ENCODE measurements around the gene MXRA7.

The MXRA7 gene

DNA sequence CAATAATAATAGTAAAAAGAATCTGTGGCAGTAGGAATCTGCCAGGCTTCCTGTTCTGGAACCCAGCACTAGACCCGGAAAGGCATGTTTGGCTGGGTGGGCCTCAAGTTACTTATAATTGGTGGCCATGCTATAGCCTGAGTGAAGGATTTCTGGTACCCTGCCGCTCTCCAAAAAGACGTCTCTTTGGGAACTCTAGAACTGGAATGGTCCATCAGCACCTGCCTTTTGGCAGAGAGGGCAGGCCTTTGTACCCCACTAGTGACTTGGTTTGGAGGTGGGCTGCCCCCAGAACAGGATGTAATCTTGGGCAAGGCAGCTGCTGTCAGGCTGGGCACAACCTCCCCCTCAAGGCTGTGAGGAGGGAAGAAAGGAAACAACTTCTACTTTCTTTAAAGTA lies 37.9 kb downstream of the MXRA7 start:
- no peak for DNase-seq

- DNase-seq = no peak
Measured at GRCh38 chr17:76672270-76672851, 38.4 kb downstream of the MXRA7 start.

DNA sequence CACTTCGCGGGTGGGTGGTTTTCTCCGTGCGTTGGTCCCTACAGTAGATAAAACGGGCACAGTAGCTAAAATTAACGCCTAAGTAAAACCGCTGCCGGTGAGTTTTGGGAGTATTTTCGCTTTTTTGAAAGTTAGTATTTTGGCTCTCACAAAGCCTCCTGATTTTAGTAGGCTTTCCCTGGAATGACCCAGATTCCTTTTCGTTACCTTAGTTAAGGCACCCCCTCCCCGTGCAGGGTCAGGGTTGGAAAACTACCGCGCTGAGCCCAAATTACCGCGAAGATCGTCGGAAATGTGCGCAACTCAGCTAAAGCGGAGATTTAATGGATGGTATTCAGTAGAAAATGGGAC lies 38.9 kb downstream of the MXRA7 start:
- no peak for DNase-seq

DNA sequence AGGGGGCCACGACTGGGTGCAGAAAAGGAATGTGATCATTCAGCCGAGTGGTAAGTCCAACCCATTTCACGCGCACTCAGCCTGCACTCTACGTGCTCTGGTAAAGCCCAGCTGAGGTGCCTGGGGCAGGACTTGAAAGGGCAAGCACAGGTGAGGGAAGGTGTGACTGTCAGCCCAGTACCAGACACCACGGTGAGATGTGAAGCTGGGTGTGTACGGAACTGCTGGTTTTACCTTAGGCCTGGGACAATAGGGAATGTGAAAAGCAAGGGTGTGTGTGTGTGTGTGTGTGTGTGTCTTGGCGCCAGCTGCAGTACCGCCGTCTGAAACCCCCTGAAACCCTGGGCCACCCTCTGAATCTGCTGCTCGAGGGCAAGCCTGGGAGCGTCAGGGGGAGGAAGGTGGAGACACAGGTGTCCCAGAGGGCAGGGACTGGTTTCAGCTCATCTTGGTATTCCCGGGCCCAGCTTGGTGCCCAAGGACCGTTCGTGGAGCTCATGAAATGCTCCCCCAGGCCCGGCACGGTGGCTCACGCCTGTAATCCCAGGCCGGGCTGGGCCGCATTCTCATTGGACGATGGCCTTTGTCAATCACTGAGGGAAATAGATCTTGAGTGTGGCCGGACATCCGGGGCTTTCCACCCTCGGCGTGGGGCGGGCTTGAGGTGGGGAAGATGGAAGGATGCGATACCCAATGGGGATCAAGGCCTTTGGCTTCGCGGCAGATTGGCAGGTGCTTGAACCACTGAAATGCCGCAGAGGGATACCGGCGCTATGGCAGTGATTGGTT lies 39.4 kb downstream of the MXRA7 start:
- DNase-seq = peak; percentile 99

GRCh38 chr17:76670718-76671122 lies 40.0 kb downstream of the MXRA7 start:
- no peak for DNase-seq

- DNase-seq = no peak
Measured at GRCh38 chr17:76670020-76670717, 40.6 kb downstream of the MXRA7 start.

- DNase-seq = no peak
Measured at GRCh38 chr17:76667786-76668453, 42.8 kb downstream of the MXRA7 start.

GRCh38 chr17:76667491-76667755 lies 43.3 kb downstream of the MXRA7 start:
- no peak for DNase-seq

DNA sequence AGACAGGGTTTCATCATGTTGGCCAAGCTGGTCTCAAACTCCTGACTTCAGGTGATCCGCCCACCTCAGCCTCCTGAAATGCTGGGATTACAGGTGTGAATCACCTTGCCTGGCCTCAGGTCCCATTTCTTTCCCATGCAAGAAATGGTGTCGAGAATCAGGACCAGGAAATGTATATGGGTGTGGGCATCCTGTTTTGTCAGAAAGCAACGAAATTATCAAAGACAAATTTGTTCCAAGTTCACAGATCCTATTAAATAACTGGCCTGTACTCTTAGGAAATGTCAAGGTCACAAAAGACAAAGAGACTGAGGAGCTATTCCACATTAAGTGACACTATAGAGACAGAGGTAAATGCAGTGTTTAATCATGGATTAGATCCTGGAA lies 50.1 kb downstream of the MXRA7 start:
- no peak for DNase-seq

DNA sequence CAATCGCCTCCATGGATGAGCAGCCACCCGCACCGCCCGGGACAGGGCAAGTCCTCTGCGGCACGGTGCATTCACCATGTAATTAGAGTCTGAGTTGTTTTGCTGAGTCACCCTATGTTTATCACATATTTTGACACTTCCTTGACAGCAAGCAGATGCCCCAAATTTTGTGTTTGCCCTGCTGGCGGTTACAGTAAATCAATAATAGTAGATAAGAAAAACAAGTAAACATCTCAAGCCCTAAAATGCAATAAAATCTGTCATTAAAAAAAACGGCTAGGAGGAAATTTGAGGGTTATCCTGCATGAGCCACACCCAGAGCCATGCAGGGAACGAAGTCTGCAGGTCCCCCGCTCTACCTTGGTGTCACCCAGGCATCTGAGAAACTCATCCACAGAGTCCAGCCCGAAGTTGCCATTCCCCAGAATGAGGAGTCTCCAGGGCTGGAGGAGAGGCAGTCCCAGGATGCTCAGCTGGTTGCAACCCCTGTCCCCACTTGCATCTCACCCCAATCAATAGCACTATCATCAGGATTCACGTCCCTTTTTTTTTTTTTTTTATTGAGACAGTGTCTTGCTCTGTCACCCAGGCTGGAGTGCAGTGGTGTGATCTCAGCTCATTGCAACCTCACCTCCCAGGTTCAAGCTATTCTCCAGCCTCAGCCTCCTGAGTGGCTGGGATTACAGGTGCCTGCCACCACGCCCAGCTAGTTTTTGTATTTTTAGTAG lies 50.7 kb downstream of the MXRA7 start:
- no peak for DNase-seq

DNA sequence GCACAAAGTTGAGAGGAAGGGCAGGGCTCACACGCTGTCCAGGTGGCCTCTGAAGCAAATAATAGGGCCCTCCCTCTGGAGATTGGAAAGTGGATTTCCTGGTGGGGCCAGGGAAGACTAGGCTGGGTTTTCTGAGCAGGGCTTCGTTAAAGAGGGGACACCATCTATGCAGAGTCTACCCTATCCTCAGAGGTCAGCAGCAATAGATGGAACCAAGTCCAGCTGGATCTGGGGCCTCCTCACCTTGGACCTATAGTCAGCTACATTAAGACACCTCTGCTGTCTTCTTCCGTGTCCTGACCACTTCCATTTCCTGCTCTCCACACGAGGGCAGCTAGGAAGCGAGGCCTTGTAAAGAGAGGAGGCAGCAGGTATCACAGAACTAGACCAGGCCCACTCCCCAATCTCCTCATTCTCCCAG lies 52.5 kb downstream of the MXRA7 start:
- DNase-seq = no peak

DNA sequence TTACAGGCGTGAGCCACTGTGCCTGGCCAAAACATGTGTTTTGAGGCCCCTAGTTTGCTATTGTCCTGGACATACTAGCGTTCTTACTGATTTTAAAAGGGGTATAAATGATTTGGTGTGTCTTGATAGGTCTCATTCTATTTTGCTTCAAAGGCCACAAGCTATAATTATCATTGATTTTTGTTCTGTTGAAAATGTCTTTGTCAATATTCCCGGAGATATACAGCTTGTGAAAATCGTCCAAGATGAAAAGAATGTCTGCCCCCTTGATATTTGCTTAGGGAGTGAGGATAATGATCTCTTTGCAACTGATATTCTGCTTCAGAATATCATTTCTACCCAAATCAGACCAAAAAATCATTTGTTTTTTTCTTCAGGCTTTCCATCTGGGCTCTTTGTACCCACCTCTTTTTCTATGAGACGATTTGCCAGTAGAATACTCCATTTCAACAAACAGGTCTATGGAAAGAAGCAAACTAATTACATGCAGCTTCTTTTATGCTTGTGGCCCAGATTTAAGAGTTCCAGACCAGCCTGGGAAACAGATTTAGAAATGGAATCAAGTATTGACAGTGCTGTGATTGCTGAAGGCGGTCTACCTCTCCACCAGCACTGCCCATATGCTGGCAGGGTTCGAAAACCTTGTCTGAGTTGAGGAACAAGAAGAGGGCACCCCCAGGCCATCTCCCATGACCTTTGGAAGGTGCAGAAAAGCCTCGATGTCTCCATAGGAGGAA lies 53.1 kb downstream of the MXRA7 start:
- no peak for DNase-seq

DNA sequence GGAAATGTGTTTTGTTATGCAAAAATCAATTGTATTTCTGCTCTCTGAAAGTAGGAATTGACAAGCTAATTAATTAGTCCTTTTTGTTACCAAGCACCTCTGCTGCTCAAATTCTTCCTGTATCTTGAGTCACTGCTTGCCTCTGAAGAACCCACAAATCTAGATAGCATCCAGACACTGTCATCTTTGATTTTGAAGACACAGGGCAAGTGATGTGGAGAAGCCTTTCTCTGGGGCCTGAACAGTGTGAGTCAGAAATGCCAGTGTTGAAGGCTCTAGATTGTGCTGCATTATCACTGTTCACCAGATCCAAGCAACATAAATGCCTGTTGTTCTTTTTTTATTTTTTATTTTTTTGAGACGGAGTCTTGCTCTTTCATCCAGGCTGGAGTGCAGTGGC lies 56.4 kb downstream of the MXRA7 start:
- DNase-seq = no peak

GRCh38 chr17:76650504-76650903 lies 60.3 kb downstream of the MXRA7 start:
- no peak for DNase-seq

- DNase-seq = no peak
Measured at GRCh38 chr17:76646712-76647111, 64.1 kb downstream of the MXRA7 start.

- DNase-seq = no peak
Measured at GRCh38 chr17:76645481-76645880, 65.3 kb downstream of the MXRA7 start.

DNA sequence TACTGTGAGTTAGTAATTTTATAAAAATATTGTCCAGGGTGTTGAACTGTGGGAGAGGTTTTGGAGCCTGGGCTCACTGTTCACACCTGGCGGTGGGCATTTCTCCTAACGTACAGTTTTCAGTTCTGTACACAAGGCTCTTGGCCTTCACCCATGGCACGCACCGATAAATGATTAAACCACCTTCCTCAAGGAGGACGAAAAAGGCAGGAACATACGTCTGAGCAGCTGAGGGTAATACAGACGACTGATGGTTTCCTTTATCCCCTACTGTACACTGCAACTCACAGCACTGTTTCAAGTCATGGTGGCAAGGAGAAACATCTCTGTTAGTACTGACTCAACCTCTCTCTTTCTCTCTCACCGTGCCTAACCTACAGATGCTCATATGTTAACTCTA lies 65.8 kb downstream of the MXRA7 start:
- DNase-seq = no peak

GRCh38 chr17:76643553-76644148 lies 67.1 kb downstream of the MXRA7 start, which contains the start of gene ST6GALNAC1:
TSS of gene ST6GALNAC1 (minus strand) at chr17:76643757. CDS start at chr17:76643638, 119 bp downstream.
- peak; percentile 7 for DNase-seq

GRCh38 chr17:76642994-76643393 lies 67.8 kb downstream of the MXRA7 start:
- no peak for DNase-seq

GRCh38 chr17:76642032-76642561 lies 68.7 kb downstream of the MXRA7 start:
- DNase-seq = no peak

DNA sequence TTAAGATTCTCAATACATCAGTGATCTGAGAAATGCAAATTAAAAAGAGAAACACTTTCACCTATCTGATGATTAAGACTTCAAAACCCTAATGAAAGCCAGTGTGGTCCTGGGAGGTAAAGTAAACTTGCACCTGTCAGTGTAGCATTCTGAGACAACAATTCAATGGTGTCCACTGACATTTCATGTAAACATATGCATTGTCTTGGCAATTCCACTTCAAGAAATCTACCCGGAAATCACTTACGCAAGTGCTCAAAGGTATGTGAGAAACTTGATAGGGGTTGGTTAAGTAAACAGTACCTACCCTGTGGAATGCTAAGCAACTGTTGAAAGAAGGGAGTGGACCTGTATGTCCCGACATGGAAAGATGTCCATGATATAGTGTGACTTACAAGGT lies 69.3 kb downstream of the MXRA7 start:
- DNase-seq = no peak
